Left forelimb (tissue), 1 donor: ENCODE measurements around the gene ALG9.
"Not testable (repeated sequence)": the region's sequence is repeated elsewhere in the genome, so short reads cannot be mapped to it uniquely, and the experiment has no call there.

ENCODE experiments used
- DNase-seq: peaks from one replicate; pipeline ENCODE4 v3.0.0-alpha.2; 2018; ENCODE audit warnings: low spot score

The ALG9 gene

DNA sequence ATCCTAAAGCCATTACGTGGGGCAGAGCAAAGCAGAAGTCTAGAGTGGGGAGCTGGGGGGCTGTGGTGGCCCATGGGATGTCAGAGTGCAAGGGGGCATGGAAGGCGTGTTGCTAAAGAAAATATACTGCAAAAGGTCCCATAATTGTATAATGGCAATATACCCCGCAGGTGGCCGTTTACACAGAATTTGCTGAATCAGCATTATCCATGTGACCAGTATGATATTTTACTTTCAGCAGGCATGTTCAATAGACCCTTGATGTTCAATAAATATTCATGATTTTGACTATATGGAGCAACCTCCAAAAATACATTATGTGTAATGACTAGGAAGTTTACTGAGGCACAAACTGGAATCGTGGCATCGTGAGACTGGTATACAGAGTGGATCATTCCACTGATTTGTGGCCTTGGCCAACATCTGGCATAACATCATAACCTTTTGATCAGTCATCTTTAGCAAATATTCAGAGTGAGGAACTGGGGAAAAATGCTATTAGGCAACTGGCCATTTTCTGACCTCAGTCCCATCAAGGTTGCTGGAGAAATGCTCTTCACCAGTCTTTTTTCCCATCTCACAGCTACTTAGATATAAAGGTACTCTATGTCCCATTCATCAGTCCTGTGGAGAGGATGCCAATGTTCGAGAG, 75.9 kb downstream of the ALG9 start:
- no peak for DNase-seq

DNA sequence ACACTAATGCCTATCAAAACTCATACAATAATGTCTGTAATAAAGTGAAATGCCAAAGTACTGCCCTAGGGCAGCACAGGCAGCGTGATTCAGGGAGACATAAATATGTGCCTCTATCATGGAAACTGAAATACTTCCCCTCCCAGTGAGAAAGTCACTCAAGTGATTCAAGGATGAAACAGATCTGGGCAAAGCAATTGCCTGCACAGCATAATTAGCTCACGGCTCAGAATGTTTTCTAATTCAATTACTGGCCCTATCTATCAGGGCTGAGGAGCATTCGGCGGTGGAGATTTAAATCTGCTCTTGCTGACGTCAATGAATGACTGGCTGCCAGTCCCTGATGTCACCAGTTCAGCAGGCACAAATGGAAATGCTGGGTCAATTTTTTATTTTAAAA, 77.5 kb downstream of the ALG9 start:
- no peak for DNase-seq

DNA sequence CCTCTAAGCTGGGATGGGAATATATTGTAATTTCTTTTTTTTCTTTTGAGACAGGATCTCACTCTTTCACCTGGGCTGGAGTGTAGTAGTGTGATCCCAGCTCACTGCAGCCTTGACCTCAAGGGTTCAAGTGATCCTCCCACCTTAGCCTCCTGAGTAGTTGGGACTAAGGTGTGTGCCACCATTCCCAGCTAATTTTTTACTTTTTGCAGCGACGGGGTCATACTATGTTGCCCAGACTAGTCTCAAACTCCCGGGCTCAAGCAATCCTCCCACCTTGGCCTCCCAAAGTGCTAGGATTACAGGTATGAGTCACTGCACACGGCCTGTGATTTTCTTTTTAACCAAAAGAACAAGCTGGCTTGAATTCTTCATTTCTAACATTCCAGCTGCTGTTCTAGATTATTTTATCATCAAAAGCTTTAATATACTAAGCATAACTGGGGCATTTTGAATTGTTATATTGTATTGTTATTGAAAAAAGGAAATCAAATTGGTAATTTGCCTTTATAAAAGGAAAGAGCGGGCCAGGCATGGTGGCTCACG, 78.4 kb downstream of the ALG9 start:
- no peak for DNase-seq

DNA sequence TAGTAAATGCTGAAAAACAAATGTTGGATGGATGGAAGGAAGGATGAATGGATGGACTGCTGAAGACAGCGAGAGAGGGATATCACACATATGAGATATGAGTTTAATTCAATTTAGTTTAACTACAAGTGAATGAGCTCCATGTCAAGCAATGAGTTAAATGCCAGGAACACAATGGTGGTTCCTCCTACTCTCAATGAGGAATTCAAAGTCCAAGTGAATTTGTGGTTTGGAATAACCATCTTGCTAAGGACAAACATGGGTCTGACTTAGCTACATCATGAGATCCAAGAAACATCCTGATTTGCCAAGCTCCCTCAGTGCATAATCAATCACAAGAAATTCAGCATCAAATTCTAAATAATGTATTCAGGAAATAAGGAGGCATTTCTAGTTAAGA, 79.1 kb downstream of the ALG9 start:
- no peak for DNase-seq

DNA sequence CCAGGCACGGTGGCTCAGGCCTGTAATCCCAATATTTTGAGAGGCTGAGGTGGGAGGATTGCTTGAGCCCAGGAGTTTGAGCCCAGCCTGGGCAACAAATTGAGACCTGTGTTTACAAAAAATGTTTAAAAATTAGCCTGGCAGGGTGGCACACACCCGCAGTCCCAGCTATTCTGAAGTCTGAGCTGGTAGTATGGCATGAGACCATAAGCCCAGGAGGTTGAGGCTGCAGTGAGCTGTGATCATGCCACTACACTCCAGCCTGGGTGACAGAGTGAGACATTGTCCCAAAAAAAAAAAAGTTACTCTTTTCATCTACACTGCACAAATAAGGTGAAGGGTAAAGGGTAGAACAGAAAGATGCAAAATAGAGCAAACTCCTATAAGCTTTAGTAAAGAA, 82.9 kb downstream of the ALG9 start:
- DNase-seq = no peak

DNA sequence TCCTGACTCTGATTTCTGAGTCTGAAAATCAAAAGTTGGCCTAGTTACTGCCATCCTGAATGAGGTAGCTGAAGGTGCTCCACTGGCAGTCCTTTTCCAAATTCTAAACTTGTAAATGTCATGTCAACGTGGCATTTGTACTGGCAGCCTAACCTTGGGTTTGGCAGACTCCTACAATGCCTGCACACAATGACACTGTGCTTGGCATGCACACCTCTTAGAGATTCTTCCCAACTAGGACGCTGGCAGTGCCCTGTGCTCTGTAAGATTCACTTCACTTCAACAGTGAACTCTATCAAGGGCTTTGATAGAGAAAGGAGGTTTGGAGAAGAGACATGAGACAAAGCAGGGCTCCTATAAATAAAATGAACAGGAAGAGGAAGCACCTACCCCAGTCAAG, 83.3 kb downstream of the ALG9 start:
- no peak for DNase-seq

DNA sequence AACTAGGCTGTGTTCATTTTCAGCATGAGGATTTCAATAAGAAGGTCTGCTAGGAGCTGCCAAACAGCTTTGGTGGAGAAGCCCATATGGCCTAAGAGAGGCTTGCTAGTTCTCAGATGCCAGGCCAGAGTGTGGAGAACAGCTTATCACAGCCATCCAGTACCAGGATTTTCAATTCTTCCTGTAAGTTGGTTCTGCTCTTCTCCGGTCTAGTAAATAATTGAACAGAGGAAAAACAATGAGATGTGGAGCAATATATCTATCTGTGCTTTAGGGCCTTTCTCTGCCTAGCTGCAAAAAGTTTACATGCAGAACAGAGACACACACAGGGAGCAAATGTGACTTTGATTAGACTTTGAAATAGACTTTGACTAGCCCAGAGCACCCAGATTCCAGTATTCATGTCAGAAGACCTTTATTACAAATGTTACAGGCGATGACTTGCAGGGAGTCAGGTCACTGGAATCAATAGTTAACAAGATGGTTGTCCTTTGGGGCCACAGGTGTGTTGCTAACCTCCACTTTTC, 85.4 kb downstream of the ALG9 start:
- no peak for DNase-seq

DNA sequence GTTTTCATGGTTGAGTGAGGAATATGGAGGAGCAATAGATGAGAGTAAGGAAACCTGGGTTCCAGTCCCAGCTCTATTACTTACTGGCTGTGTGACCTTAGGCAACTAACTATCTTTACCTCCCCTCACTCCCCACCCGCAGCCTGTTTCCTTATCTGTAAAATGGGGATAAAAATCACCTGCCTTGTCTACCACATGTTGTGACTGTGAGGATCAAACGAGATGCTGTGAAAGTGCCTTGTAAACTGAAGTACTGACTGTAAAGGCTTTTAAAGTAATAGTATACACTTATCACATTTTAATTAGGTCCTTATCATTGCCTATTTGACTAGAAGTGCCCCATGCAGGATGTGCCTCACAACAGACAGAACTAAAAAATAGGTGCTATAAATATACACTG, 86.3 kb downstream of the ALG9 start:
- DNase-seq = no peak

DNA sequence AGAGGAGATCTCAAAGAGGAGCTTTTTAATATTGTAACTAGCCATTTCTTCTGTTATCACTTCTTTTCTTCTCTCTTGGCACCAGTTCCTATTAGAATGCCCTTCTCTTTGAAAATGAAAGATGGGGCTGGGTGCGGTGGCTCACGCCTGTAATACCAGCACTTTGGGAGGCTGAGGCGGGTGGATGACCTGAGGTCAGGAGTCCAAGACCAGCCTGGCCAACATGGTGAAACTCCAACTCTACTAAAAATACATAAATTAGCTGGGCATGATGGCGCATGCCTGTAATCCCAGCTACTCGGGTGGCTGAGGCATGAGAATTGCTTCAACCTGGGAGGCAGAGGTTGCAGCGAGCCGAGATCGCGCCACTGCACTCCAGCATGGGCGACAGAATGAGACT, 87.1 kb downstream of the ALG9 start:
- not testable (repeated sequence) for DNase-seq

DNA sequence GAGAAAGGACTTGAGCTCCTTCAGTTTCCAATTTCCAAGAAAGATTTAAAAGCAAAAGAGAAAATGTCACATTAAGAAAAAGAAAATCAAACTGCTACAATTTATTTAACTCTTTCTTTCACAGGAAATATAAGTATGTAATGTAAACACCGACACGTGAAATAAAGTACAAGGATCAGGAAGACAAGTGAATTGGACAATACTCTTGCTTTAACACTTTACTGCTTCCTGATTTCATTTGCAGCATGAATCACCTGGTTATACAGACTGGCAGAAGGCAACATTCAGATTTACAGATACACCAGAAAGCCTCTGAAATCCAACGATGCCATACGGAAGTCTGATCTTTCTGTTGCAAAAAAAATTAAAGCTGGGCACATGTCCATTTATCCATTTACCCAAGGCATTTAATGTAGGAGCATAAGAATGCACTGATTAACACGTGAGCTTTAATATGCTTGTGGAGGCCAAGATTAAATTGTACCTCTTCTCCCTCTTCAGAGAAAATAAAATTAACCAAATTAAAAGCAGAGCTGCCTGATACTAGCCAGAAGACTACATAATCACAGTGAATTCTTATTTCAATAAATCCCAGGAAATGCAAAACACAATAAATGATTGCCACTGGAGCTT, 89.2 kb downstream of the ALG9 start:
- DNase-seq = no peak

DNA sequence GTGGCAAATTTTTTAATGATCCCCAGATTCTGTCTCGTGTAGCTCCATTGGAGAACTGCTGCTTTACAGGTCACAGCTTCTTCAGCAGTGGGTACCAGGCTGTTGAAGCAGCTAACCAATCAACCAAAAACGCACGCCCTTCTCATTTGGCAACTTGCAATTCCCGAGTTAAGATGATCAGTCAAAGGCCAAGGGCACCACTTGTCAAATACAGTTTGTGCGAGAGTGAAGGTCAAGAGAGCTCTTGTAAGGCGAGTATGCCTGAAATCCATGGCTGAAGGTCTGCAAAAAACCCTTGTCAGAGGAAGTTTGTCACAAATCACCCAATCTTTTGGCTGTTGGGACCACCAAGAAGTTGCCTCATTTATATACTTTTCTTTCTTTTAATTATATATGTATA, 92.3 kb downstream of the ALG9 start:
- DNase-seq = no peak

DNA sequence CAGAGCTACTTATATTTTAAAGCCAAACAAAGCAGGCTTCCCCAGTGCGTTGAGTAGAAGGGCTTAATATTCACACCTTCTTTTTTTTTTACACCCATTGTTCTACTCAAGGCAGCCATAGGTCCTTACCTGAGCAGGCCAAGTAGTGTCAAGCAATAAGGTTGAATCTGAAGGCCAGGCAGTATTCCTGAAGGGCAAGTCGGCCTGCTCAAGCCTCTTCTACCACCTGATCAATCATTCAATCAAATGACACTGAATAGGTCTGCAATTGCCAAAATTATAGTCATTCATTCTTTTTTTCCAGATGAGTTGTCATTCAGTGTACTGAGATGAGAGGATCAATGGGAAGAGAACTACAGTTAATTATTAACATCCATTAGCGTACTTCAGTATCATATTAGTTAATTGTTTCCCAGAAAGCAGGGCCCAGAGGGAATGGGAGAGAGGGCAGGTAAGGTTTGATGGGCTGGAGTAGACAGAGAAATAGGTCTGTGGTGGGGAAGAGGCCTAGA, 93.3 kb downstream of the ALG9 start:
- DNase-seq = no peak

DNA sequence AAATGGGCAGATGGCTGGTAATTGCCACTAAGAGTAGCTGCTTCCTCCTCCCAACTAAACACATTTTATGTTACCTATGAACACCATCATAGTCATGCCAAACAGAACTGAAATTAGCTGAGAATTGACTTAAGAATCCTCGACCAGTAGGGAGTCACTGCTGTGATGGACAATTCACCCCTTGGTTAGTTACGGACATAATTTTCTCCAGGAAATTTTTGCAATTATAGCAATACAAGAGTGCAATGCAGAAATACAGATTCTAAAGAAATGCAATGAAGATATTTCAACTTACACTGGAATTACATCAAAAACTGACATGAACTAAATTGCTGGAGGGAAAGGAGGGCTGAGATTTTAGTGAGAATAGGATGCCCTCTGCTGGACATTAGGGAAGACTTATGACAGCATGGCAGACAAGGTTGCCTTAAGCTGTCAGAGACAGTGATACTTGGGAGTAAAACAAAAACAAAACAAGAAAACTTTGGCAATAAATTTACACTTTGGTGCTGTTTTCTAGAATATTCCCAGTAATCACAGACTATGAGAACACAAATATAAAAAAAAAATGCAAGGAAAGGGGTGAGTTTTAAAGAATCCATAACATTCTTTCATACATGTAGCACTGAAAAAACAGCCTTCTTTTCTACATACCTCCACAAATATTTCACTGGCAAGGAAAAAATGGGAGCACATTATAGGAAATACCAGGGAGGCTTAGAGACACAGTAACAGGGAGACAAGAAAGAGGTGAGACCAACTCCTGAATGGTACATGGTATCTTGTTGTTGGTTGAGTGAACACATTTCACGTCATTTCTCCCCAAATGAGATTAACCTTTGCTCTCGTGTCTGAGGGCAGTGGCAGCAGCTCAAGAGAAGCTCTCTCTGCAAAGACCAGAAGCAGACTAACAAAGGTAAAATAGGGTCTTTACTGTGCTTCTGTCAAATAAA, 94.0 kb downstream of the ALG9 start:
- DNase-seq = no peak

DNA sequence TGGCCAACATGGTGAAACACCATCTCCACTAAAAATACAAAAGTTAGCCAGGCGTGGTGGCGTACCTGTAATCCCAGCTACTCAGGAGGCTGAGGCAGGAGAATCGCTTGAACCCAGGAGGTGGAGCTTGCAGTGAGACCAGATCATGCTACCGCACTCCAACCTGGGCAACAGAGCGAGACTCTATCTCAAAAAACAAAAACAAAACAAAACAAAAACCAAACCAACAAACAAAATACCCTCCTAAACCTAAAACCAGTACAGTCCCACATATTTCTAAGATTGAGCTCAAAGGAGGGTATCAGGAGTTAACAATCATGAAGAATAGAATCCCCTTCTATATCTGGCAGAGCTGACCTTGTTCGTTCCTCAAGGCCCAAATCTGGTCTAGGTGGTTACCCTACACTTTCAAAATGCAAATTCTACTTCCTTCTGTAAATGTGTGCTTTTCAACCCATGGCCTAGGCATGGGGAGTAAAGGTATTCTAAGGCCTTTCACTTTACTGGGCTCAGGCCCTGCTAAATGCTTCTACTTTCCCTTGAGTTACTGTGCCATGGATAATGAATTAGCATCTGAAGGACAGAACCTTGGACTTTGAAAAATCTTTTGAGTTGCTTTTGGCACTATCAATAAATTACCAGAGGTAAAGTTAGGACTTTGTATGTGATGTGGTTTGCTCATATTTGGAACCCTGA, 94.8 kb downstream of the ALG9 start:
- no peak for DNase-seq

DNA sequence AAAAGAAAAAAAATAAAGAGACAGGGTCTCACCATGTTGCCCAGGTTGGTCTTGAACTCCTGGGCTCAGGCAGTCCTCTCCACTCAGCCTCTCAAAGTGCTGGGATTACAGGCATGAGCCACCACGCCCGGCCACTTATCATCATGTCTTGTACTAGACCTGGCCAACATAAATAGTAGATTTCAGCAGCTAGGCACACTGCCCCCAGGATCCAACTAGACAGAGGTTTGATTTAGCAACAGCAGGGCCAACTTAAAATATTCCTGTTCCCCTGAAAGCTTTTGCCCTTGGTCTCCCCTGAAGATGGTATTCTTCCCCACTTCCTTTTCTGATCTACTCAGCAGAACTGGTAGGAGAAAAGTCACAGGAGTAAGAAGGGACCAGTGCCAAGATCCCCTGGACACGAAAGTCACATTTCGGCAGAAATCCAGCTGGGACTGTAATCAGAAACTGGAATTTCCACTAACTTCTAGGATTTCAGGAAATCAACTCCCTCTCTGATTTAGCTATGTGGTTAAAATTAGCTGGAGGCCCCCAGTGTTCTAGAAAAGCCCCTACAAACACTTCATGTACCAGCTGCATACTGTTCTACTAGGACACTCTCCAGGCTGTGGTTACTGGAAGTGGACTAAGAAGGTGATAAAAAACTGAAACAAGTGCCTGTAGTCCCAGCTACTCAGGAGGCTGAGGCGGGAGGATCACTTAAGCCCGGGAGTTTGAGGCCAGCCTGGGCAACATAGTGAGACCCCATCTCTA, 96.2 kb downstream of the ALG9 start:
- DNase-seq = no peak

DNA sequence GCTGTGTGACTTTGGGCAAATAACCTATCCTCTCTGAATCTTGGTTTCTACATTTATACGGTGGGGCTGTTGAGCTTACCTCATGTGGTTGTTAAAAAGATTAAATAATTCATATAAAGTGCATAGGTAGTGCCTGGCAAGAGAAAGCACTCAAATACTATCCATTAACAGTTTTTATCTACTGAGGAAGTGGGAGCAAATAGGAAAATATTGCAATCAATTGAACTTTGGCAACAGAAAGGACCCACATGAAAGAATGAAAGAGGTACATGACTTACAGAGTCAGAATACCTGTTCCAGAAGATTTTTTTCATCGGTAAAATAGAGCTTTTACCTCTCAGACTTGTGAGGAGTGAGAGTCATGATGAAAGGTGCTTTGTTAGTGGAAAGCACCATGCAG, 98.8 kb downstream of the ALG9 start:
- no peak for DNase-seq

DNA sequence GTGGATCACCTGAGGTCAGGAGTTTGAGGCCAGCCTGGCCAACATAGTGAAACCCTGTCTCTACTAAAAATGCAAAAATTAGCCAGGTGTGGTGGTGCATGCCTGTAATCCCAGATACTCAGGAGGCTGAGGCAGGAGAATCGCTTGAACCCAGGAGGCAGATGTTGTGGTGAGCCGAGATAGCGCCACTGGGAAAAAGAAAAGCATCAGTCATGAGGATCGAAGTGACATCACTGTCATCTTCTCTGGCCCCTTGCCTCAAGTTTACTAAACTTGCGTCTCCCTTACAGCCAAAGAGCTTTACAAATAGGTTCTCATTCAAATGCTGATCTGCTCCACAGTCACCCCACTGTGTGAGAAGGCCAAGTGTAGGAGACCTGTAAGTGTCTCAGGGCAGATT, 100.2 kb downstream of the ALG9 start:
- not testable (repeated sequence) for DNase-seq

DNA sequence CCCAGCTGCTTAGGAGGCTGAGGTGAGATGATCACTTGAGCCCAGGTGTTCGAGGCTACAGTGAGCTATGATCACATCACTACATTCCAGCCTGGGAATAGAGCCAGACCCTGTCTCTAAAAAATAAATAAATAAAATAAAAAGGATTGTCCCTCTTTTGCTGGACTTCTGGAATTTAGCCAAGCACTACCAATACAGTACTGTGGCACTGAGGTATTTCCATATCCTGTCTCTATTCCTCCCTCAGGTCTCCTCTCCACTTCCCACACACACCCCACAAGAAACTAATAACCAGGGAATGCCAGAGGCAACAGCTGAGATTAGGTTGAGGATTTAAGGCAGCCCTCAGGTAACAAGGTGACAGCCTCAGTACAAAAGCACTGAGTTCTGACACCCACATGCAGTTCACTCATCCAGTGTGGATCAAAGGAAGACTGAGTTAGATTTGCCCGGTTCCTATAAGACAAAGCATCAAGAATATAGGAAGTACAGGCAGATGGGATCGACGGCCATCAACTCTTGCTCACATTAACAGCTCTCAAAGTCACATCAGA, 100.7 kb downstream of the ALG9 start:
- no peak for DNase-seq

DNA sequence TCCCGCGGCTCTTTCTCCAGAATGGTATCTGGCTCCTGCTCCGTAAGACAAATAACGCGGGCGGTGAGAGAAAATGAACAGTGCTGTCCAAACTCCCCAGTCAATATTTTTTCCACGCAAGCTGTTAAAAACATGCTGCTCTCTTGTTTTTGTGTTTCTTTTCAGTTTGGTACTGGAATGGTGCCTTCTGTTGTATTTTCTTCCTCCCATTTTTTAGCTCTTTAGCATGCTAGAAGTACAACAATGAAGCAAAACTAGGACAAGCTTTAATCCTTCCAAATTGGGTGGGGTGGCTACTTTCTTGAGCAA, 104.6 kb downstream of the ALG9 start:
- DNase-seq = no peak

DNA sequence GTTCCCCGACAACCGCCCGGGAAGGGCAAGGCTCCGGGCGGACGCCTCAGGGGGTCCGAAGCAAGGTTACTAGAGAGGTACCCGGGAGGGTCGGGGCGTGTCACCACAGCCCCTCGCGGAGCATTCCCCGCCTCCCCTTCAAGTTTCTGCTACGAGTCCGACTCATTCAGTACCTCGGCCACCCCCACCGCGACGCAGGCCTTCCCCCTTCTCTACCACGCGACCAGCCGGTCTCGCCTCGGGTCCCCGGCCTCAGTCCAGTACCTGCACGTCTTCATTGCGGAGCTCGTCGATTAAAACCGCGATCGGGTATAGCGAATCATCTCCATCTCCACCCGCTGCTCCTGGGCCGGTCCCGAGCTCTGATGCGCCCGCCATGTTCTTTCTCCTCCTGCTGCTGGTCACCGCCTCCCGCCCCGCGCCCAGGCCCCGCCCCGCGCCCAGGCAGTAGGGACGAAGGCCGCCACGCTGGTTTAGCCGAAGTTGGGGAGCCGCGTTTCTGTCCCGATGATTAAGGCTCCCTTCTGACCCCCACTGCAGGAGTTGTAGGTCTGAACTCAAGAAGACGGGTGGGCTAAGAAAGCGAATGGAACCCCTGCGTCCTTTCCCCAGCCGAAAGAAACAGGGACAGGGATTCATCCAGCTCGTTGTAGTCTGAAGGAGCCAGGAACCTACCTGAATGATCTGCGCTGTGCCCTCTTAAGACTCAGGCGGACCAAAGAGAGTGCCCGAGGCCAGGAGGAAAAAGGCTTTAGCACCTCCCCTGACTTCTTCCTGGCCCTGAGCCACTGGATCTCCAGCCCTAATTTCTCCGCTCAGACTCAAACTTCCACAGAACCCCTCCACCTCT, 105.2 kb downstream of the ALG9 start, which contains the start of gene PPP2R1B:
TSS of gene PPP2R1B (minus strand) at position 406 of the 850 bp plus-strand sequence. CDS start at position 378, 28 bp downstream.
- DNase-seq = peak; percentile 95
